HCT116 (cell line): Measurements from ENCODE around the gene TBC1D2. TPM values are rescaled to one million over a fixed set of nuclear protein-coding genes. Genes with fewer than 3 reads are reported as not detected.

Source experiments
- ATAC-seq: fragments of 200-7000 bp; cut with Tn5 transposase; 2 replicates; pipeline ENCODE4 v1.9.1; 2020; ENCODE audit warnings: mild to moderate bottlenecking, moderate library complexity
- BruUV-seq: library from RNA; stranded (reverse); fragments of 400-500 nt; replicated peaks from 2 replicates; lab custom pipeline; 2021; lab: Mats Ljungman, UMichigan
- CTCF ChIA-PET: fragments of 300-600 bp; sonication (Branson Sonifier 250); formaldehyde crosslinking; loops from one replicate; lab custom pipeline; 2021; ENCODE audit warnings: antibody characterized with exemption; lab: Charles Lee
- POLR2A ChIA-PET: fragments of 300-600, 350-600 bp; sonication (Branson Sonifier 250); formaldehyde crosslinking; loops from one replicate; lab custom pipeline; 2021; ENCODE audit warnings: antibody characterized with exemption; lab: Charles Lee
- RAD21 ChIA-PET, 2 experiments: fragments of 300-600 bp; sonication (Branson Sonifier 250); formaldehyde crosslinking; loops; one replicate each; lab custom pipeline; 2023; ENCODE audit warnings: low total read pairs in 2 of 2; ENCODE audit not compliant: uncharacterized antibody in 2 of 2, unreplicated experiment in 2 of 2, low non-redundant PET in 1 of 2; lab: Charles Lee
- DNase-seq: peaks from one replicate; pipeline ENCODE4 v3.0.0-alpha.2; 2010; ENCODE audit warnings: low read depth, low spot score
- H2AFZ ChIP-seq: fragments of 200-600 bp; shearing (Covaris generic), sonication (generic); 2 replicates; pipeline ENCODE4 v1.6.1; 2017; ENCODE audit warnings: low read depth, mixed run types, mixed read lengths, antibody characterized with exemption, low read length; ENCODE audit not compliant: poor library complexity, severe bottlenecking
- H3K27ac ChIP-seq: 2 replicates; pipeline ENCODE4 v1.5.1; 2012; ENCODE audit warnings: low read depth, low read length
- H3K27me3 ChIP-seq: fragments of 200-600 bp; sonication (generic); 2 replicates; pipeline ENCODE4 v1.6.1; 2016; ENCODE audit warnings: mixed run types, low read length, mixed read lengths; ENCODE audit not compliant: insufficient read depth
- H3K36me3 ChIP-seq, 2 experiments: fragments of 200-500 bp in 1 of 2; fragments of 200-600 bp in 1 of 2; sonication (Bioruptor generic) in 1 of 2; sonication (generic) in 1 of 2; 2 replicates each; pipeline versions ENCODE4 v1.5.1 to v1.6.1; 2014 to 2016; ENCODE audit warnings: low read length in 2 of 2, inconsistent platforms in 1 of 2, mixed read lengths in 1 of 2, mixed run types in 1 of 2; ENCODE audit not compliant: insufficient read depth in 2 of 2, control insufficient read depth in 1 of 2
- H3K4me1 ChIP-seq, 2 experiments: fragments of 200-600 bp in 1 of 2; sonication (generic) in 1 of 2; 2 replicates each; pipeline versions ENCODE4 v1.5.1 to v1.6.1; 2012 to 2017; ENCODE audit warnings: low read length in 2 of 2, inconsistent platforms in 1 of 2, mild to moderate bottlenecking in 1 of 2, mixed read lengths in 1 of 2, mixed run types in 1 of 2, moderate library complexity in 1 of 2; ENCODE audit not compliant: insufficient read depth in 2 of 2, control insufficient read depth in 1 of 2
- H3K4me2 ChIP-seq: fragments of 200-600 bp; sonication (generic); 2 replicates; pipeline ENCODE4 v1.6.1; 2017; ENCODE audit warnings: mixed run types, low read length, mixed read lengths
- H3K4me3 ChIP-seq, 2 experiments: fragments of 200-600 bp in 1 of 2; sonication (generic) in 1 of 2; replicated peaks in 1 of 2; 2 replicates each; pipeline ENCODE4 v1.5.1; 2011 to 2016; ENCODE audit warnings: low read length in 2 of 2, control low read depth in 1 of 2, low read depth in 1 of 2, mild to moderate bottlenecking in 1 of 2, mixed read lengths in 1 of 2, mixed run types in 1 of 2
- H3K79me2 ChIP-seq: fragments of 200-600 bp; sonication (generic); 2 replicates; pipeline ENCODE4 v1.6.1; 2017; ENCODE audit warnings: mild to moderate bottlenecking, mixed run types, low read length, moderate library complexity, mixed read lengths; ENCODE audit not compliant: insufficient read depth
- H3K9ac ChIP-seq: fragments of 200-600 bp; sonication (generic); 2 replicates; pipeline ENCODE4 v1.6.1; 2016; ENCODE audit warnings: low read length, mixed read lengths
- H3K9me2 ChIP-seq: fragments of 200-600 bp; sonication (generic), shearing (Covaris generic); 2 replicates; pipeline ENCODE4 v1.6.1; 2017; ENCODE audit warnings: mixed run types, mild to moderate bottlenecking, moderate library complexity; ENCODE audit not compliant: insufficient read depth
- H3K9me3 ChIP-seq, 2 experiments: fragments of 200-500 bp in 1 of 2; fragments of 200-600 bp in 1 of 2; sonication (Bioruptor generic) in 1 of 2; sonication (generic) in 1 of 2; 2 replicates each; pipeline ENCODE4 v1.6.1; 2014 to 2017; ENCODE audit warnings: low read length in 2 of 2, mixed read lengths in 2 of 2, inconsistent platforms in 1 of 2, low read depth in 1 of 2, mild to moderate bottlenecking in 1 of 2, mixed run types in 1 of 2, moderate library complexity in 1 of 2; ENCODE audit not compliant: control insufficient read depth in 1 of 2, insufficient read depth in 1 of 2
- H4K20me1 ChIP-seq: fragments of 200-600 bp; sonication (generic), shearing (Covaris generic); 2 replicates; pipeline ENCODE4 v1.6.1; 2017; ENCODE audit warnings: mixed run types, mild to moderate bottlenecking, moderate library complexity; ENCODE audit not compliant: insufficient read depth
- CEBPB ChIP-seq: IDR thresholded peaks from 2 replicates; pipeline ENCODE4 v1.6.1; 2012; ENCODE audit warnings: low read depth
- EGR1 ChIP-seq: IDR thresholded peaks from 2 replicates; pipeline ENCODE4 v1.6.1; 2012; ENCODE audit warnings: low read depth
- EZH2 ChIP-seq: fragments of 200-600 bp; sonication (generic); IDR thresholded peaks from 2 replicates; pipeline ENCODE4 v1.6.1; 2017; ENCODE audit warnings: antibody characterized with exemption, mixed run types
- POLR2AphosphoS5 ChIP-seq: IDR thresholded peaks from 2 replicates; pipeline ENCODE4 v1.6.1; 2011; ENCODE audit warnings: mild to moderate bottlenecking, low read depth, low read length, moderate library complexity
- RAD21 ChIP-seq: IDR thresholded peaks from 2 replicates; pipeline ENCODE4 v1.6.1; 2012; ENCODE audit warnings: low read depth, mild to moderate bottlenecking
- SIN3A ChIP-seq: IDR thresholded peaks from 2 replicates; pipeline ENCODE4 v1.6.1; 2012; ENCODE audit warnings: low read depth
- TCF7L2 ChIP-seq: IDR thresholded peaks from 2 replicates; pipeline ENCODE4 v1.7.0; 2011; ENCODE audit warnings: borderline replicate concordance, inconsistent platforms; ENCODE audit not compliant: insufficient read depth, insufficient read length; ENCODE audit errors: extremely low read depth
- intact Hi-C: fragments of 100-400 bp; cut with micrococcal nuclease; formaldehyde crosslinking; loops from 2 replicates; pipeline ENCODE4 v1.10.0; 2022
- total RNA-seq: library from RNA; stranded (reverse); gene quantifications from one replicate; pipeline ENCODE4 v1.2.1, GENCODE V29; 2021; ENCODE audit not compliant: unreplicated experiment
- TF ChIP-seq, protein P1 (sequence below): IDR thresholded peaks from 2 replicates; pipeline ENCODE4 v1.6.1; 2011; ENCODE audit warnings: mild to moderate bottlenecking, low read length, moderate library complexity; ENCODE audit not compliant: insufficient replicate concordance; ENCODE audit errors: extremely low read depth

Gene TBC1D2
- total RNA-seq, 1 experiment from 2014 or later, result 9.8 TPM

GRCh38 chr9:98303633-98304125 lies 48.2 kb upstream of the TBC1D2 start:
- no peaks in the 10 kb centered on the region for H3K36me3 ChIP-seq
- no peaks in the 10 kb centered on the region for H3K27me3 ChIP-seq
- peaks cover 0 to 7% of the 10 kb centered on the region in 2 experiments; a peak in 2 of 4 replicates for H3K4me1 ChIP-seq
- ATAC-seq, result no peak
- BruUV-seq, result no TSS peak
- intact Hi-C loops, result loop anchor here (5.0 kb wide), 1 partner anchor 844 kb away; no protein-coding TSS in a partner anchor
- CTCF ChIA-PET, result interaction anchor here (1.4 kb wide), 1 partner anchor 12 kb away, joined by 3 read pairs; no protein-coding TSS in a partner anchor
- H3K9me2 ChIP-seq, result no peaks in the 10 kb centered on the region
- no peak overlapping the region for H3K4me2 ChIP-seq
- H3K27ac ChIP-seq, result no peak overlapping the region
- RAD21 ChIA-PET, result no interaction called here
- POLR2A ChIA-PET, result no interaction called here
- no peaks in the 10 kb centered on the region for H3K9me3 ChIP-seq
- H3K79me2 ChIP-seq, result no peaks in the 10 kb centered on the region
- H3K4me3 ChIP-seq, result no peak overlapping the region
- H3K9ac ChIP-seq, result no peak overlapping the region
- TF ChIP-seq RAD21 (no peak), SIN3A (no peak), CEBPB (no peak), POLR2AphosphoS5 (no peak), EGR1 (no peak), TCF7L2 (no peak), EZH2 (no peak)
- TF ChIP-seq, protein P1, sequence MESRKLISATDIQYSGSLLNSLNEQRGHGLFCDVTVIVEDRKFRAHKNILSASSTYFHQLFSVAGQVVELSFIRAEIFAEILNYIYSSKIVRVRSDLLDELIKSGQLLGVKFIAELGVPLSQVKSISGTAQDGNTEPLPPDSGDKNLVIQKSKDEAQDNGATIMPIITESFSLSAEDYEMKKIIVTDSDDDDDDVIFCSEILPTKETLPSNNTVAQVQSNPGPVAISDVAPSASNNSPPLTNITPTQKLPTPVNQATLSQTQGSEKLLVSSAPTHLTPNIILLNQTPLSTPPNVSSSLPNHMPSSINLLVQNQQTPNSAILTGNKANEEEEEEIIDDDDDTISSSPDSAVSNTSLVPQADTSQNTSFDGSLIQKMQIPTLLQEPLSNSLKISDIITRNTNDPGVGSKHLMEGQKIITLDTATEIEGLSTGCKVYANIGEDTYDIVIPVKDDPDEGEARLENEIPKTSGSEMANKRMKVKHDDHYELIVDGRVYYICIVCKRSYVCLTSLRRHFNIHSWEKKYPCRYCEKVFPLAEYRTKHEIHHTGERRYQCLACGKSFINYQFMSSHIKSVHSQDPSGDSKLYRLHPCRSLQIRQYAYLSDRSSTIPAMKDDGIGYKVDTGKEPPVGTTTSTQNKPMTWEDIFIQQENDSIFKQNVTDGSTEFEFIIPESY, result no peak
- no peaks in the 10 kb centered on the region for H4K20me1 ChIP-seq
- no peak overlapping the region for H2AFZ ChIP-seq
- DNase-seq, result no peak
